GM20000 (cell line): ENCODE results near the gene SCG2.
"Not testable (repeated sequence)": the region's sequence is repeated elsewhere in the genome, so short reads cannot be mapped to it uniquely, and the experiment has no call there.

Experiments
- DNase-seq: peaks from one replicate; pipeline ENCODE4 v3.0.0; 2012; ENCODE audit warnings: low spot score
- CTCF ChIP-seq: IDR thresholded peaks from 2 replicates; pipeline ENCODE4 v1.5.1; 2012; ENCODE audit warnings: mild to moderate bottlenecking, control low read depth; ENCODE audit errors: extremely low read depth, missing control alignments

Gene SCG2

GRCh38 chr2:223598994-223599639 is 3.0 kb downstream of the SCG2 start:
- no peak for DNase-seq
- no peak for TF ChIP-seq CTCF

- TF ChIP-seq CTCF = no peak
- DNase-seq = no peak
These were observed 5.1 kb downstream of the SCG2 start for GRCh38 chr2:223597076-223597475.

- no peak for DNase-seq
- TF ChIP-seq CTCF = no peak
These were observed 6.0 kb downstream of the SCG2 start for GRCh38 chr2:223596208-223596607.

- DNase-seq = no peak
- TF ChIP-seq CTCF = no peak
These were observed 7.3 kb downstream of the SCG2 start for GRCh38 chr2:223594831-223595230.

- DNase-seq = no peak
- TF ChIP-seq CTCF = no peak
These were observed 7.9 kb downstream of the SCG2 start for GRCh38 chr2:223594259-223594658.

- not testable (repeated sequence) for DNase-seq
These were observed 9.5 kb downstream of the SCG2 start for GRCh38 chr2:223592689-223593088.

- TF ChIP-seq CTCF = no peak
These were observed 10.6 kb downstream of the SCG2 start for GRCh38 chr2:223591596-223591995.

GRCh38 chr2:223590964-223591363 is 11.2 kb downstream of the SCG2 start:
- TF ChIP-seq CTCF = no peak
- no peak for DNase-seq

More at GRCh38 chr2:223591596-223591995, 10.6 kb downstream of the SCG2 start:
- no peak for DNase-seq
